Measurements from ENCODE around the gene FOXO3. TPM values are rescaled to one million over a fixed set of nuclear protein-coding genes. Genes with fewer than 3 reads are reported as not detected.
A peak's percentile ranks its signal among the peaks of the same experiment; 100 is the strongest.

Gene FOXO3
- total RNA-seq, 1 experiment from 2014 or later: 43.8 TPM

DNA sequence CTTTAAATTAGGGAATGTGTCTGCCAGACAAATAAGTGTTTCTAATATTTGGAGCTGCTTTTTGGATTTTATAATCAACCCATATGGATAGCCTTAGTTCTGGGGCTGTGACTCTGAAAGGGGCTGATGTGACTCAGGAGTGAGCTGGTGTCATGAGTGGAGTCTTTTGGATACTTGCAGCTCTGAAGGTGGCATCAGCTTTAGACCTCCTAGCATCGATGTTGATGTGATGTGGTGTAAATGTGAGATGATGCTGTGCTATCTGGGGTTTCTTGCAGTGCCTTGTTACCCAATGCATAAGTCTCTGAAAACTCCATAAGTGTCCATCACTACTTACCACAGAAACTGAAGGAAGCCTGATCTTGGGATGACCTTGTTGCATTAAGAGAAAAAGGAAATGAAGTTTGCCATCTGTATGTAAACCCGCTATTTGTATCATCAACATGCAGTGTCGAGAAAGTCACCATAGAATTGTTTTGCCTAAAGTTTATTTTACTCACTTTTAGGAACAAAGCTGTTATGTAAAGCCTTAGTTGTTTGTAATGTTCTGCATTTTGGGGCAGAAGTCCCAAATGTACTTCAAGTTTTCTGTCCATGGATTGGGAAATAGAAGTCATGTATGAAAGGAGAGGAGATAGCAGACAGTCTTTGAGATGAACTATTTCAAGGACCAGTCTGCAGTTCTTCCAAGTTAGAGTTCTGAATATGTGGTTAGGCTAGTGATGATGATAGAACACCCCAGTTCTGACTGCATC, 8.0 kb downstream of the FOXO3 start:
- no peaks in the 10 kb centered on the region for H3K9me3 ChIP-seq (ENCODE audit: control insufficient read depth, insufficient read depth, low read depth, low read length)

DNA sequence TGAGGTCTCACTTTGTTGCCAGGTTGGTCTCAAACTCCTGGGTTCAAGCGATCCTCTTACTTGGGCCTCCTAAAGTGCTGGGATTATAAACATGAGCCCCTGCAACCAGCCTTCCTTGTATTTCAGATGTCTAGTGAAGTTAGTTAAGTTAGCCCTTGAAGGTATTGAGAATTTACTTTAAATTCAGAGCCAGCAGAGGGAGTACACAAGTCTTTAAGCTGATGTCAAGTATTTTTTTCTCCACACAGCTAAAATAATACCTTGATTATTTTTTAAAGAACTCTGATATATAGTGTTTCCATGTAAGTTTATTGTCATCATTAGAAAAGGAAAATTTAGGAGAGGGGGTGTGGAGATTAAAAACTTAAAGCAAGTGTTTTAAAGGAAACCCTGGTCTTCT, 9.8 kb downstream of the FOXO3 start:
- Histone ChIP-seq H3K36me3 (ENCODE audit: control insufficient read depth, insufficient read depth, low read length) (no peaks in the 10 kb centered on the region; the same call in 1 of the 2 replicates), H3K4me1 (ENCODE audit: control insufficient read depth, insufficient read depth, low read length) (peaks cover 6% of the 10 kb centered on the region), H3K27ac (ENCODE audit: low read length) (no peak overlapping the region), H3K9me3 (ENCODE audit: control insufficient read depth, insufficient read depth, low read depth, low read length) (no peaks in the 10 kb centered on the region), H3K27me3 (ENCODE audit: control insufficient read depth, insufficient read depth, low read length) (no peaks in the 10 kb centered on the region), H3K4me3 (ENCODE audit: low read depth in 2 of 2, low read length in 2 of 2) (no peak overlapping the region)
- peak; percentile 35; the same call in 1 of the 2 replicates for TF ChIP-seq CTCF (IDR thresholded peaks at IDR 0.05)
- TF ChIP-seq TCF7L2 (IDR thresholded peaks at IDR 0.05; ENCODE audit: low read depth, low read length): no peak
- TF ChIP-seq REST (IDR thresholded peaks at IDR 0.05; ENCODE audit: insufficient read depth in 1 of 2, low read depth in 2 of 2, low read length in 1 of 2): no peak
- intact Hi-C loops (cut with micrococcal nuclease; ENCODE audit: unreplicated experiment) (no loop called here), in situ Hi-C loops (cut with HindIII; ENCODE audit: low pct_unique_long_range_greater_than_20kb, low sequenced_read_pairs) (no loop called here)
- BruUV-seq (replicated peaks): no TSS peak
- DNase-seq (ENCODE audit: low read depth, low spot score): no peak
- ATAC-seq: no peak
- ChIA-PET POLR2A (no interaction called here), CTCF (no interaction called here)

More for the DNA sequence above, 8.0 kb downstream of the FOXO3 start:
- Histone ChIP-seq H3K4me1 (ENCODE audit: control insufficient read depth, insufficient read depth, low read length) (peaks cover 24% of the 10 kb centered on the region), H3K36me3 (ENCODE audit: control insufficient read depth, insufficient read depth, low read length) (no peaks in the 10 kb centered on the region; the same call in 1 of the 2 replicates), H3K27me3 (ENCODE audit: control insufficient read depth, insufficient read depth, low read length) (no peaks in the 10 kb centered on the region), H3K27ac (ENCODE audit: low read length) (no peak overlapping the region), H3K4me3 (ENCODE audit: low read depth in 2 of 2, low read length in 2 of 2) (no peak overlapping the region)
- TF ChIP-seq CTCF (IDR thresholded peaks at IDR 0.05): no peak; the same call in 1 of the 2 replicates
- TF ChIP-seq TCF7L2 (IDR thresholded peaks at IDR 0.05; ENCODE audit: low read depth, low read length): no peak
- no peak for TF ChIP-seq SIN3A (IDR thresholded peaks at IDR 0.05; ENCODE audit: borderline replicate concordance, insufficient read depth, low read depth, low read length)
- no peak for TF ChIP-seq REST (IDR thresholded peaks at IDR 0.05; ENCODE audit: insufficient read depth in 1 of 2, low read depth in 2 of 2, low read length in 1 of 2)
- no peak for TF ChIP-seq POLR2AphosphoS5 (IDR thresholded peaks at IDR 0.05; ENCODE audit: low read depth, low read length)
- ATAC-seq (no peak), DNase-seq (ENCODE audit: low read depth, low spot score) (no peak)
- ChIA-PET CTCF (interaction anchor here (0.6 kb wide), 1 partner anchor 515 kb away, joined by 3 read pairs; no protein-coding TSS in a partner anchor), POLR2A (interaction anchor here (0.6 kb wide), 2 partner anchors 8 to 228 kb away, joined by 4 to 10 read pairs; no protein-coding TSS in a partner anchor)
- intact Hi-C loops (cut with micrococcal nuclease; ENCODE audit: unreplicated experiment) (no loop called here), in situ Hi-C loops (cut with HindIII; ENCODE audit: low pct_unique_long_range_greater_than_20kb, low sequenced_read_pairs) (no loop called here)
- no TSS peak for BruUV-seq (replicated peaks)
